ENCODE measurements around the gene JAKMIP2. TPM values are rescaled to one million over a fixed set of nuclear protein-coding genes. Genes with fewer than 3 reads are reported as not detected.

Gene JAKMIP2
- total RNA-seq, 1 experiment from 2014 or later = not detected

GRCh38 chr5:147551677-147552076 lies 230.9 kb downstream of the JAKMIP2 start:
- Histone ChIP-seq H3K36me3 (ENCODE audit: control insufficient read depth in 1 of 2, insufficient read depth in 2 of 2, low read length in 2 of 2) (no peaks in the 10 kb centered on the region), H3K27me3 (ENCODE audit: insufficient read depth, low read length) (0 out of 2 replicates have a peak, but pooled peaks cover 7% of the 10 kb centered on the region), H3K4me3 (replicated peaks in 1 of 2; ENCODE audit: low read depth in 1 of 2, low read length in 2 of 2) (no peak overlapping the region), H3K9me2 (ENCODE audit: insufficient read depth) (no peaks in the 10 kb centered on the region), H3K9me3 (ENCODE audit: control insufficient read depth in 1 of 2, insufficient read depth in 1 of 2, low read depth in 1 of 2, low read length in 2 of 2) (no peaks in the 10 kb centered on the region), H3K27ac (ENCODE audit: low read depth, low read length) (no peak overlapping the region), H4K20me1 (ENCODE audit: insufficient read depth) (no peaks in the 10 kb centered on the region), H3K4me1 (ENCODE audit: control insufficient read depth in 1 of 2, insufficient read depth in 2 of 2, low read length in 2 of 2) (no peaks in the 10 kb centered on the region), H3K9ac (ENCODE audit: low read length) (no peak overlapping the region), H3K4me2 (ENCODE audit: low read length) (no peak overlapping the region), H3K79me2 (ENCODE audit: insufficient read depth, low read length) (no peaks in the 10 kb centered on the region), H2AFZ (ENCODE audit: low read depth, low read length, poor library complexity, severe bottlenecking) (no peak overlapping the region)
- ChIA-PET POLR2A (no interaction called here), RAD21 (ENCODE audit: low non-redundant PET in 1 of 2, low total read pairs in 2 of 2, uncharacterized antibody in 2 of 2, unreplicated experiment in 2 of 2) (no interaction called here), CTCF (no interaction called here)
- intact Hi-C loops (cut with micrococcal nuclease) = no loop called here
- TF ChIP-seq EZH2phosphoT487 (IDR thresholded peaks at IDR 0.05; ENCODE audit: borderline replicate concordance) (no peak), POLR2AphosphoS5 (IDR thresholded peaks at IDR 0.05; ENCODE audit: low read depth, low read length) (no peak), SRF (IDR thresholded peaks at IDR 0.05; ENCODE audit: low read depth) (no peak), ELF1 (IDR thresholded peaks at IDR 0.05; ENCODE audit: borderline replicate concordance, low read depth) (no peak), ZNF274 (IDR thresholded peaks at IDR 0.05; ENCODE audit: low read depth, low read length) (no peak), ATF3 (IDR thresholded peaks at IDR 0.05) (no peak), ZBTB33 (IDR thresholded peaks at IDR 0.05; ENCODE audit: extremely low read depth, insufficient replicate concordance, low read length) (no peak), TCF7L2 (IDR thresholded peaks at IDR 0.05; ENCODE audit: borderline replicate concordance, extremely low read depth, insufficient read depth, insufficient read length) (no peak), YY1 (IDR thresholded peaks at IDR 0.05; ENCODE audit: extremely low read depth, insufficient replicate concordance, low read depth, low read length) (no peak), EZH2 (IDR thresholded peaks at IDR 0.05) (no peak), REST (IDR thresholded peaks at IDR 0.05; ENCODE audit: low read depth) (no peak), ZFX (IDR thresholded peaks at IDR 0.05) (no peak)
- no peak for DNase-seq (ENCODE audit: low read depth, low spot score)
- no TSS peak for BruUV-seq (replicated peaks)
- ATAC-seq = no peak

Data from HCT116 (cell line).